K562 (cell line): Measurements from ENCODE around the gene ERP44. TPM values are rescaled to one million over a fixed set of nuclear protein-coding genes. Genes with fewer than 3 reads are reported as not detected.

Experiments used
- FOS ChIP-seq: IDR thresholded peaks from 3 replicates; pipeline ENCODE4 v1.6.1; 2011; ENCODE audit not compliant: insufficient read length; ENCODE audit errors: extremely low read depth
- FOXA3 ChIP-seq, 2 experiments: fragments of 450-650 bp in 1 of 2; sonication (generic) in 1 of 2; formaldehyde crosslinking; IDR thresholded peaks in 1 of 2; conservative IDR thresholded peaks in 1 of 2; 2 replicates each; pipeline versions ENCODE4 v1.4.0 to v1.8.0; 2020 to 2022; ENCODE audit warnings: mild to moderate bottlenecking in 2 of 2, missing genetic modification reagents in 1 of 2
- FOXK1 ChIP-seq: sonication (generic); formaldehyde crosslinking; IDR thresholded peaks from 2 replicates; pipeline ENCODE4 v1.8.0; 2022; ENCODE audit warnings: missing genetic modification reagents, mild to moderate bottlenecking, borderline replicate concordance
- HMGXB4 ChIP-seq: sonication (generic); formaldehyde crosslinking; IDR thresholded peaks from 2 replicates; pipeline ENCODE4 v1.8.1; 2023; ENCODE audit warnings: mild to moderate bottlenecking, missing genetic modification reagents
- KAT2B ChIP-seq: IDR thresholded peaks from one replicate; pipeline ENCODE4 v1.6.1; 2012; ENCODE audit warnings: low read depth, mild to moderate bottlenecking, control low read depth, inconsistent platforms, low read length, moderate library complexity
- MEIS2 ChIP-seq: fragments of 450-650 bp; IDR thresholded peaks from 2 replicates; pipeline ENCODE4 v1.6.1; 2014; ENCODE audit warnings: mild to moderate bottlenecking; ENCODE audit not compliant: partially characterized antibody
- POLR2B ChIP-seq: fragments of 450-650 bp; IDR thresholded peaks from 2 replicates; pipeline ENCODE4 v1.6.1; 2018; ENCODE audit warnings: low read depth; ENCODE audit not compliant: partially characterized antibody
- PTRF ChIP-seq: fragments of 450-650 bp; IDR thresholded peaks from 2 replicates; pipeline ENCODE4 v1.6.1; 2016; ENCODE audit warnings: mild to moderate bottlenecking, missing genetic modification characterization, missing compliant biosample characterization
- RFX1 ChIP-seq: fragments of 450-650 bp; IDR thresholded peaks from 2 replicates; pipeline ENCODE4 v1.6.1; 2016; ENCODE audit warnings: mild to moderate bottlenecking, moderate library complexity
- SREBF2 ChIP-seq: sonication (generic); formaldehyde crosslinking; IDR thresholded peaks from 2 replicates; pipeline ENCODE4 v1.4.0; 2020; ENCODE audit warnings: mild to moderate bottlenecking, missing genetic modification reagents
- TAF7 ChIP-seq: fragments of 450-650 bp; IDR thresholded peaks from 2 replicates; pipeline ENCODE4 v1.6.1; 2016; ENCODE audit warnings: missing genetic modification characterization, missing compliant biosample characterization
- TCF3 ChIP-seq: sonication (generic); formaldehyde crosslinking; IDR thresholded peaks from 2 replicates; pipeline ENCODE4 v1.4.0; 2020; ENCODE audit warnings: mild to moderate bottlenecking, missing genetic modification reagents
- ZKSCAN1 ChIP-seq: fragments of 150-350 bp; IDR thresholded peaks from 2 replicates; pipeline ENCODE4 v1.6.1; 2016; ENCODE audit warnings: low read depth, low read length
- ZNF445 ChIP-seq: fragments of 250-450 bp; sonication (Bioruptor Pico); IDR thresholded peaks from 2 replicates; pipeline ENCODE4 v1.4.0; 2020; ENCODE audit warnings: low read depth, mild to moderate bottlenecking, moderate library complexity
- ZSCAN32 ChIP-seq: fragments of 450-650 bp; formaldehyde crosslinking; IDR thresholded peaks from 2 replicates; pipeline ENCODE4 v1.4.0; 2020; ENCODE audit warnings: mild to moderate bottlenecking, moderate library complexity
- polyA plus RNA-seq, 8 experiments: library from polyadenylated mRNA; depleted of rRNA in 4 of 8; stranded (reverse) in 5 of 8; unstranded in 3 of 8; fragments of >200 nt; fragmentation: Nextera tagmentation in 2 of 8; fragmentation: Illumina TruSeq in 1 of 8; extraction: Ambion mirVana in 2 of 8; extraction: Trizol in 1 of 8; gene quantifications; 2 replicates each; pipeline versions ENCODE4 v1.2.1 to v1.2.3, GENCODE V29; 2011 to 2014; ENCODE audit warnings: inconsistent platforms in 1 of 8, missing spikeins in 1 of 8
- total RNA-seq, 7 experiments: library from RNA; depleted of rRNA in 6 of 7; stranded (reverse); fragments of >200 nt in 6 of 7; fragmentation: Illumina TruSeq in 2 of 7; extraction: Trizol in 2 of 7; gene quantifications; 2 replicates each; pipeline versions ENCODE4 v1.2.1 to v1.2.3, GENCODE V29; 2011 to 2021; ENCODE audit warnings: low replicate concordance in 1 of 7
- TF ChIP-seq, protein P1 (sequence below): fragments of 250-450 bp; sonication (Bioruptor Pico); IDR thresholded peaks from 2 replicates; pipeline ENCODE4 v1.8.0; 2022; ENCODE audit warnings: moderate library complexity, mild to moderate bottlenecking, inconsistent platforms

Gene ERP44
- total and polyA plus RNA-seq, 9 of the 15 experiments (the other 6 are each of a cell fraction or from before 2014, with no cell fraction given), result 9.2 to 23.4 (median 13.6) TPM

DNA sequence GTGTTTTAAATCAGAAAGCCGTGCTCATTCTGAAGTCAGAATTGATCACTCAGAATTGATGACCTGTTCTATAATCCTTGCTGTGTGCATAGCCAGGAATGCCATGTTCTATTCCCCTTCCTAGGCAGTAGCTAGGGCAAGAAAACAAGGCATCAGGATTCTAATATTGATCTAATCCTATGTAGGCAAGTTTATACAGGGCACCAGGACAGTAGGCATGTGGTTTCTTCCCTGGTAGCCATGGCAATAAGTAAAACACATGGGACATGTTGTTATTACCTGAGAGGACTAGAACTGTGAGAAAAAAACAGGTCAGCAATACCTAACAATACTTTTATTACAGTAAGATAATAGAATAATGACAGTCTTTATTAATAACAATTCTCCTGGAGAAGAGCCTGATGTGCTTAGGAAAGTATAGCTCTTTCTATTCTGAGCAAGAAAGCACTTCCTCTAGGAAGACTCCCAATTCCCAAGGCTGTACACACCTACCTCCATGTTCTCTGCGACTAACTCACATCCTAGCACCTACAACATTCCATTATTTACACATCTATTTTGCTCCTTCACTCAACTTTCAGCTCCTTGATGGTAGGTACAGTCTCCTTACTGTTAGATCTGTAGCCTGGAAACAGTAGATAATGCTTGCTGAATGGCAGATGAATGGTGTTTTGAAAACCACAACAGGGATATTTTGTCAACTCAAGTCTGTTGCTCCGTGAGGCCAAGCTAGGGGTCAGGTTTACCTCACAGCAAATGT is 121.6 kb downstream of the ERP44 start (continued):
- TF ChIP-seq FOXA3 (CRISPR knock-in tag; conservative IDR thresholded peaks at IDR 0.05 in 1 of 2, IDR thresholded peaks at IDR 0.05 in 1 of 2), result peak in 1 of 2 experiments; percentile 95; a peak in 2 of 4 replicates
- TF ChIP-seq SREBF2 (CRISPR knock-in tag), result no peak
- peak; percentile 40 for TF ChIP-seq MEIS2
- no peak for TF ChIP-seq HMGXB4
- no peak for TF ChIP-seq KAT2B
- TF ChIP-seq FOS, result no peak
- TF ChIP-seq TCF3 (CRISPR knock-in tag), result peak; percentile 38; the same call in 1 of the 2 replicates
- TF ChIP-seq FOXK1 (CRISPR knock-in tag), result no peak
- no peak for TF ChIP-seq ZNF445 (CRISPR knock-in tag)
- no peak for TF ChIP-seq TAF7 (tag)
- TF ChIP-seq ZKSCAN1, result no peak
- TF ChIP-seq RFX1, result no peak; the same call in 1 of the 2 replicates
- peak; percentile 19 for TF ChIP-seq POLR2B
- no peak for TF ChIP-seq PTRF (tag)
- no peak for TF ChIP-seq ZSCAN32 (CRISPR knock-in tag)
- TF ChIP-seq, protein P1, sequence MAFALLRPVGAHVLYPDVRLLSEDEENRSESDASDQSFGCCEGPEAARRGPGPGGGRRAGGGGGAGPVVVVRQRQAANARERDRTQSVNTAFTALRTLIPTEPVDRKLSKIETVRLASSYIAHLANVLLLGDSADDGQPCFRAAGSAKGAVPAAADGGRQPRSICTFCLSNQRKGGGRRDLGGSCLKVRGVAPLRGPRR, result no peak
- TF ChIP-seq, all 486 proteins: peak for 5
